Activated CD4-positive, alpha-beta memory T cell treated with anti-CD3 and anti-CD28 coated beads for 36 hours (primary cell): ENCODE data around the gene PLXNA4. TPM values are rescaled to one million over a fixed set of nuclear protein-coding genes. Genes with fewer than 3 reads are reported as not detected.

Experiments
- CTCF ChIA-PET: fragments of 350-600 bp; sonication (Branson Sonifier 250); formaldehyde crosslinking; loops from one replicate; lab custom pipeline; 2021; ENCODE audit warnings: antibody characterized with exemption, inconsistent platforms; lab: Charles Lee
- POLR2A ChIA-PET: fragments of 350-600 bp; sonication (Branson Sonifier 250); formaldehyde crosslinking; loops from one replicate; lab custom pipeline; 2021; ENCODE audit warnings: antibody characterized with exemption; lab: Charles Lee
- DNase-seq: peaks from one replicate; pipeline ENCODE4 v3.0.0-alpha.2; 2020
- H3K27ac Mint-ChIP-seq: one replicate; pipeline ENCODE4 v1.8.0; 2021; ENCODE audit warnings: mixed read lengths
- H3K27me3 Mint-ChIP-seq: one replicate; pipeline ENCODE4 v1.8.0; 2021; ENCODE audit warnings: mixed read lengths
- H3K36me3 Mint-ChIP-seq: one replicate; pipeline ENCODE4 v1.8.0; 2021; ENCODE audit warnings: mixed read lengths
- H3K4me1 Mint-ChIP-seq: one replicate; pipeline ENCODE4 v1.8.0; 2021; ENCODE audit warnings: low read depth, mixed read lengths
- H3K4me3 Mint-ChIP-seq: one replicate; pipeline ENCODE4 v1.8.0; 2021; ENCODE audit warnings: mild to moderate bottlenecking, mixed read lengths
- H3K9me3 Mint-ChIP-seq: one replicate; pipeline ENCODE4 v1.8.0; 2021; ENCODE audit warnings: mixed read lengths
- intact Hi-C: fragments of 100-400 bp; cut with micrococcal nuclease; formaldehyde crosslinking; loops from one replicate; pipeline ENCODE4 v1.15.1; 2023
- total RNA-seq, 2 experiments: library from RNA; stranded (reverse); gene quantifications; one replicate each; pipeline ENCODE4 v1.2.3, GENCODE V29; 2021

The PLXNA4 gene
- total RNA-seq, 2 experiments from 2014 or later: 0.17 to 0.24 TPM

DNA sequence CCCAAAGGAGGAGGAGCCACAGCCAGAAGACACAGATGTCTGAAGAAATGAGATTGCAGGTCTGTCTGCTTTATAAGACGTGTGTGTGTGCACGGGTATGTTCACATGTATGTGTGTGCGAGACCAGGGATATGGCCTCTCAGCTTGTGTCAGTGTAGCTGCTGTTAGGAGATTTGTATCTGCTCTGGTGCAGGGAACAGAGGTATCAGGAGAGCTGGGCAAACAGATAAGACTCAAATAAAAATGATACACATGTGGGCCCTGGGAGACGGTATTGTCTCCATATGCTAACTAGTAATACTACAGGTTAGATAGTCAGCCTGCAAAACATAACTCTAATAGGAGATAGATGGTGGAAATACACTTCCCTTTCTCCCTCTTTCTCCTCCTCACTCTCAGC, 161.0 kb downstream of the PLXNA4 start:
- Mint-ChIP-seq H3K4me3 (no peak overlapping the region), H3K9me3 (no peaks in the 10 kb centered on the region), H3K36me3 (no peaks in the 10 kb centered on the region), H3K27me3 (no peaks in the 10 kb centered on the region), H3K27ac (no peak overlapping the region), H3K4me1 (peaks cover 4% of the 10 kb centered on the region)
- intact Hi-C loops: no loop called here
- CTCF ChIA-PET: no interaction called here
- no peak for DNase-seq
- POLR2A ChIA-PET: interaction anchor here (0.6 kb wide), 1 partner anchor 354 kb away, joined by 3 read pairs; no protein-coding TSS in a partner anchor

DNA sequence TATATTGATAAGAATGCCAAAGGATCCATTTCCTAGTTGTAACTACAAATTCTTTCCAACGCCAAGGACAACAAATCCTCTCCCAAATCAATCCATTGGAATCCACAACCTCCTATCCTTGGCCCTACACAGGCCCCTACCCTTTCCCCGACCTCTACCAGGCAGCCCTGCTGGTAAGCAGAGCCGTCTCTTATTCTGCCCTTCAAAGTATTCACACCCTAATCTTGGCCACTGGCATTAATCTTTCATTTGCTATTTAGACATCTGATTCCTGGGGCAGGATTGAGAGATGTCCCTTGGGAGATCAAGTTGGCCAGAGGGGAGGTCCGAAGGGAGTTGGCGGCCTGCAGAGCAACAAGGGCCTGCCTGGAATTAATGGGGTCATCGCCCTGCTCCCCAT, 161.4 kb downstream of the PLXNA4 start:
- intact Hi-C loops: no loop called here
- peaks cover 4% of the 10 kb centered on the region for H3K4me1 Mint-ChIP-seq
- CTCF ChIA-PET: no interaction called here

DNA sequence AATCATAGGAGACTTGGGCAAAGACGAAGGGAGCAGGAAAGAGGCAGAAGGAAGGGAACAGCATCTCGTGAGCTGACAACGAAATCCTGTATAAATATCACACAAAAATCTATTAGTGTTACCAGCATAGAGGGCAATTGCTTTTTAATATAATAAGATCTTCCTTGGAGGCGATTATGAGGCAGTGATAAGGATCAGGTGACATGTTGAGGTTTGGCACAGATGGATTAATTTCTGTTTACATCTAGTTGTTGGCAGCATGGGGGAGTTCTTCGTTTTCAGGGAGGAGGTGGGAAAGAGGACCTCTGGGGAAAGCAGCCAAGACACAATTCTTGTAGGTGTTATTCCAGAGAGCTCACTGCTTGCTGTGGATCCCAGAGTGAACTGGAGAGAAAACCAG, 163.8 kb downstream of the PLXNA4 start:
- Mint-ChIP-seq H3K4me3 (no peak overlapping the region), H3K27ac (no peak overlapping the region), H3K4me1 (peaks cover 4% of the 10 kb centered on the region), H3K36me3 (no peaks in the 10 kb centered on the region), H3K27me3 (no peaks in the 10 kb centered on the region), H3K9me3 (no peaks in the 10 kb centered on the region)
- CTCF ChIA-PET: interaction anchor here (1.4 kb wide), 1 partner anchor 18 kb away, joined by 5 read pairs; no protein-coding TSS in a partner anchor
- POLR2A ChIA-PET: no interaction called here
- intact Hi-C loops: no loop called here
- DNase-seq: no peak

More for the DNA sequence above, 161.4 kb downstream of the PLXNA4 start:
- Mint-ChIP-seq H3K9me3 (no peaks in the 10 kb centered on the region), H3K27me3 (no peaks in the 10 kb centered on the region), H3K36me3 (no peaks in the 10 kb centered on the region), H3K27ac (no peak overlapping the region), H3K4me3 (no peak overlapping the region)
- POLR2A ChIA-PET: no interaction called here
- DNase-seq: no peak

DNA sequence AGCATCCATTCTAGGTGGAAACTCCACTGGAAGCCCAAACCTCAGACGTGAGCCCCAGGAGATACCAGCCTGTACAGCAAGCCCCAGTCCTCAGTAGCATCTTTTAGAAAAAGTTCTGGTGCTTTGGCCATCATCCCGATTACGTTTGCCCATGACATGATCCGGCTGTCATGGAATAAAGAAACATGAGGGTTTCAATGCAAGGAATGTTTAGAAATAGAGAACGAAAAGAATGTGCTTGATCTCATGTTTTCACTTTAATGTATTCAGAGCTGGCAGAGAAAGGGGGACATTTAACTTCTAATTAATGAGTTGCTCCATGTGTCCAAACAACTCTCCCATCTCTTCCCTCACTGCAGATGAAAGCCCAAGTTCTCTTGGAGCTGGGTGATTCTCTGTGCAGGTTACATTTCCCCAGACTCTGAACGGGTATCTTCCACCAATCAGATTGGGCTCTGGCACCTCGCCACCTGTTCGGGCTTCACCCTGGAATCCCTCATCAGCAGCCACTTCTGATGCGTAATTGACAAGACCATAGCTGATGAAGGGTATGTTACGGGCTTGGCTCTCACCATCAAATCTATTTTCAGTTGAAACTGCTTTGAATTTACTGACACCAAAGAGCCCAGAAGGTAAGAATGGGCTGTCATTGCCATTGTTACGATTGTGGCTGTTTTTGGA, 165.3 kb downstream of the PLXNA4 start:
- ChIA-PET POLR2A (no interaction called here), CTCF (interaction anchor here (1.4 kb wide), 1 partner anchor 16 kb away, joined by 5 read pairs; no protein-coding TSS in a partner anchor)
- intact Hi-C loops: no loop called here
- no peak for DNase-seq
- Mint-ChIP-seq H3K36me3 (no peaks in the 10 kb centered on the region), H3K4me1 (peaks cover 4% of the 10 kb centered on the region), H3K27ac (no peak overlapping the region), H3K27me3 (no peaks in the 10 kb centered on the region), H3K4me3 (no peak overlapping the region), H3K9me3 (no peaks in the 10 kb centered on the region)

DNA sequence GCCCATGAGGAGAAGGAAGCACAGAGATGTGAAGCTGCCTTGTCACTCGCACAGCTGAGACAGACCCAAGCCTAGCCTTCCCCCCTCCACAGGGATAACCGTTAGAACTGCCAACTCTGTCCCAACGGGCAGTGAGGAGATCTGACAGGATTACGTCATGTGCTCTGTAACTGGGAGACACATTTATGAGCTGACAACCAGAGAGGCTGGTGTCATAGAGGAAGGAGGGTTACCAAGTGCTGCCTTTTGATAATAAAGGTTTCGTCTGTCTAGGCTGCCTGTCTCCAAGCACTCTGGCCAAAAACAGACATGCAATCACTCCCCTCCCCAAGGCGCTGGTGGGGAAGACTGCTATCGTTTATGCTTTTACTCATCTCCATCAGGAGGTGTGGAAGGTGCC, 165.9 kb downstream of the PLXNA4 start:
- POLR2A ChIA-PET: no interaction called here
- H3K27ac Mint-ChIP-seq: no peak overlapping the region
- DNase-seq: no peak
- CTCF ChIA-PET: no interaction called here
- no peaks in the 10 kb centered on the region for H3K36me3 Mint-ChIP-seq
- no peaks in the 10 kb centered on the region for H3K9me3 Mint-ChIP-seq
- peaks cover 4% of the 10 kb centered on the region for H3K4me1 Mint-ChIP-seq
- no peak overlapping the region for H3K4me3 Mint-ChIP-seq
- intact Hi-C loops: no loop called here
- no peaks in the 10 kb centered on the region for H3K27me3 Mint-ChIP-seq

DNA sequence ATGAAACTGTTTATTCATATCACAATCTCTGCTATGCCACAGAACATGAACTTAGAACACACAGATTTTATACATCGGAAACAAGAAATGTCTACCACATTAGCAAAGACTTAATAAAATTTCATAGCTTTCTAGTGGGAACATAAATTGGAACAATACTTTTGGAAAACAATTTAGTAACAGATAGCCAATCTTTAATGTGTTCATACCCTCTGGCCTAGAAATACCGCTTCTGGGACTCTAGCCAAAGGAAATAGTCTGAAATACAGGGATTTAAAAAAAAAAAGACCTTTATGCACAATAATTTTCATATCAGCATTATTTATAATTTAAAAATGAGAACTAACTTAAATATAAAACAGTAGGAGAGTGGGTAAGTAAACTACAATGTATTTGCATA, 168.5 kb downstream of the PLXNA4 start:
- Mint-ChIP-seq H3K27ac (no peak overlapping the region), H3K36me3 (no peaks in the 10 kb centered on the region), H3K9me3 (no peaks in the 10 kb centered on the region), H3K4me1 (peaks cover 4% of the 10 kb centered on the region), H3K27me3 (no peaks in the 10 kb centered on the region), H3K4me3 (no peak overlapping the region)
- POLR2A ChIA-PET: no interaction called here
- intact Hi-C loops: no loop called here
- CTCF ChIA-PET: interaction anchor here (1.2 kb wide), 1 partner anchor 172 kb away, joined by 3 read pairs; no protein-coding TSS in a partner anchor
- DNase-seq: no peak

DNA sequence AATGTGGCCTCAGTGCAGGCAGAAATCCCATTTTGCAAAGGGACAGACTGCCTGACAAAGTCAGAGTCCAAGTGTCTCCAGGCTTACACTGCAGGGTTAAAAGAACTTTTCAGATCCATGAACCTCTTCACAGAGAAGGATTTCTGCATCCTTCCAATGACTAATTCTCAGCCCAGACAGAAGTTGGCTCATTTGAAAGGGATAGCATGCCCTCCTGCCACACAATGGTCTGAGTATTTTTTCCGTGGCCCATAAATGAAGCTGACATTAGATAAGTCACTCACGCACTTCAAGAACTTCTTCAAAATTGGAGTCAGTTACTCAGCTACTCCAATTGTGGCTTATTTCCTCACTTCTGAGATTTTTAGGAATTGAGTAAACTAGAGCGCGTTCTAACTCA, 170.2 kb downstream of the PLXNA4 start:
- no peak overlapping the region for H3K27ac Mint-ChIP-seq
- no peaks in the 10 kb centered on the region for H3K27me3 Mint-ChIP-seq
- H3K9me3 Mint-ChIP-seq: no peaks in the 10 kb centered on the region
- no peaks in the 10 kb centered on the region for H3K4me1 Mint-ChIP-seq
- intact Hi-C loops: no loop called here
- ChIA-PET POLR2A (no interaction called here), CTCF (no interaction called here)
- no peaks in the 10 kb centered on the region for H3K36me3 Mint-ChIP-seq
- no peak overlapping the region for H3K4me3 Mint-ChIP-seq
- no peak for DNase-seq

DNA sequence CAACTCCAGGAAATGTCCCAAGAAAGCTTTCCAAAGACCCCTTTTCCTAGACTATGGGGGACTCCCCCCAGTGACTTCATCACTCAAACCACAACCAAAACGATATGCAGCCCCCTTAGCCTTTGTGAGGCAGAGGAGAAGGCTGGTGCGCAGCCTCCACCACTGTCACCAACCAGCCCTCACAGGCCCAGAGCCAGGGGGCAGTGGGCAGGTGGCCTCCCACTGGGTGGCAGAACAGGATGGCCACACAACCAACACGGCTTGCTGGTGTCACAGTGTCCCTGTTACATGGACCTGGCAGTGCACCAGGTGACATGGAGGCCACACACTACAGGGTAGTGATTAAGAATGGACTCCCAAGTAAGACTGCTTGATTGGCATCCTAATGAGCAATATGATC, 172.0 kb downstream of the PLXNA4 start:
- Mint-ChIP-seq H3K27me3 (no peaks in the 10 kb centered on the region), H3K27ac (no peak overlapping the region), H3K4me1 (no peaks in the 10 kb centered on the region), H3K36me3 (no peaks in the 10 kb centered on the region), H3K4me3 (no peak overlapping the region), H3K9me3 (no peaks in the 10 kb centered on the region)
- CTCF ChIA-PET: no interaction called here
- POLR2A ChIA-PET: no interaction called here
- intact Hi-C loops: no loop called here
- DNase-seq: no peak

DNA sequence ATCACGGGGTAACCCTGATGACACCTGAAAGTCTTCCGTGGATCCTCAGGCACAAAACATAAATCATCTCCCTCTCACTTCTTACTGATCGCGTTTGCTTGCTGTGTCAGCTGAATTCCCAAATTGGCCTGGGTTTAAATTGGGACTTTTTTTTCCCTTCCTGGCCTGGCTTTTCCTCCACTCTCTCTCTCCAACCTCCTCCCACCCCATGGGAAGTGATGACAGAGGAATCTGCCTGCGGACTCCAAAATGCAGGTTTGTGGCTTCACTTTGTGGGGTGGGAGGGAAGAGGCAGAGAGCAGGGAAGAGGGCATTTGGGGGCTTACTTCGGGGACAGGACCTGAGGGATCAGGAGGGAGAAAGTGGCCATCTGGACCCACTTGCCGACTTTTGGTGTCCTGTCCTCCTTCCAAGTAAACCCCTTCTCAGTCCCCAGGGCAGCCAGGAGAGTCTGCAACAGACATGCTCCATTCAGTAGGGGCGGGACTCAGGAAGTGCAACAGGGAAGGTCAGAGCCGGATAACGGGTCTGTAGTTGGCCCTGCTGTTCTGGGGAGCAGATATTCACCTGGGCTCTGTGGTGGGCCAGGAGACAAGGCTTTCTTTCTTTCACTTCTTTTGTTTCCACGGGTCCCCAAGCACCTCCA, 172.7 kb downstream of the PLXNA4 start:
- Mint-ChIP-seq H3K27ac (no peak overlapping the region), H3K4me1 (no peaks in the 10 kb centered on the region), H3K9me3 (no peaks in the 10 kb centered on the region), H3K36me3 (no peaks in the 10 kb centered on the region), H3K4me3 (no peak overlapping the region), H3K27me3 (no peaks in the 10 kb centered on the region)
- ChIA-PET POLR2A (no interaction called here), CTCF (no interaction called here)
- intact Hi-C loops: no loop called here
- DNase-seq: no peak

DNA sequence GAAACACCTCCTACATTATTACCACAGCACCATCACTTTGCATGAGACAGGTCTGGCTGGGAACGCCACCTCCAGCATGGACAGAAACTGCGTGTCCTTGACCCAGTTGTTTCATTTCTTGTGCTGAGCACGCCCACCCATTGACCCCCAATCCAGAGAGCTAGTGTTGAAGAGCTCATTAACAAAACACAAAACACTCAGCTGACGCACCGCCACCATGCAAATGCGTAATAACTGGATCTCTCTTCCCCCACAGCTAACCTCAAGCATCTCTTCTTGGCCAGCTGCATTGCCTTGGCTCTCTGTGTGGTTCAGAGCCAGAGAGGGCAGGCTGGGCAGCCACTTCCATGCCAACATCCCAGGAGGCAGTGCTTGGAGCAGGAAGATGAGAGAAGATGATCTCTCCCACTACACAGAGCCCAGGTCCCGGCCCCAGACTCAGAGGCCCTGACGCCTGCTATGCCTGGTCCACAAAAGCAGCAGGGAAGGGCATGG, 173.5 kb downstream of the PLXNA4 start:
- POLR2A ChIA-PET: no interaction called here
- Mint-ChIP-seq H3K4me3 (no peak overlapping the region), H3K36me3 (no peaks in the 10 kb centered on the region), H3K4me1 (no peaks in the 10 kb centered on the region), H3K27ac (no peak overlapping the region), H3K27me3 (no peaks in the 10 kb centered on the region), H3K9me3 (no peaks in the 10 kb centered on the region)
- intact Hi-C loops: no loop called here
- CTCF ChIA-PET: interaction anchor here (1.2 kb wide), 1 partner anchor 178 kb away, joined by 3 read pairs; no protein-coding TSS in a partner anchor
- no peak for DNase-seq

DNA sequence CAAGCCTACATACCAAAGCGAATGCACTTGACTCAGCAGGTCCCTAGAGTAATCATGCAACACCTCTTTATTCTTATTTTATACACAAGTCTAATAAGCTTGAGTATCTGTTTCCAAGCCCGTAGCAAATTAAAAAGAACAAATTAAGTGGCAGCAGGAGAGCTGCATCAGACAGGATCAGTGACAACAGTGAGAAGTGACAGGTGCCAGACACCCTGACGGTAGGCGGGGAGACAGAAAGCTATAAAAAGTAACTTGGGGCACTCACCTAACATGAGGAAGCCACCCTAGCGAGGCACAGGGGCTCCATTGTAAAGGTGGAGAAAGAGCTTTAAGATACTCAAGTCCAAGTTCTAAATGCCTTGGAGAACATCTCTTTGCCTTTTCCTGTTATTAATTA, 174.2 kb downstream of the PLXNA4 start:
- intact Hi-C loops: no loop called here
- ChIA-PET CTCF (interaction anchor here (1.2 kb wide), 1 partner anchor 178 kb away, joined by 3 read pairs; no protein-coding TSS in a partner anchor), POLR2A (no interaction called here)
- no peaks in the 10 kb centered on the region for H3K36me3 Mint-ChIP-seq
- DNase-seq: no peak
- H3K4me3 Mint-ChIP-seq: no peak overlapping the region
- H3K27ac Mint-ChIP-seq: no peak overlapping the region
- H3K4me1 Mint-ChIP-seq: no peaks in the 10 kb centered on the region
- no peaks in the 10 kb centered on the region for H3K27me3 Mint-ChIP-seq
- H3K9me3 Mint-ChIP-seq: no peaks in the 10 kb centered on the region

DNA sequence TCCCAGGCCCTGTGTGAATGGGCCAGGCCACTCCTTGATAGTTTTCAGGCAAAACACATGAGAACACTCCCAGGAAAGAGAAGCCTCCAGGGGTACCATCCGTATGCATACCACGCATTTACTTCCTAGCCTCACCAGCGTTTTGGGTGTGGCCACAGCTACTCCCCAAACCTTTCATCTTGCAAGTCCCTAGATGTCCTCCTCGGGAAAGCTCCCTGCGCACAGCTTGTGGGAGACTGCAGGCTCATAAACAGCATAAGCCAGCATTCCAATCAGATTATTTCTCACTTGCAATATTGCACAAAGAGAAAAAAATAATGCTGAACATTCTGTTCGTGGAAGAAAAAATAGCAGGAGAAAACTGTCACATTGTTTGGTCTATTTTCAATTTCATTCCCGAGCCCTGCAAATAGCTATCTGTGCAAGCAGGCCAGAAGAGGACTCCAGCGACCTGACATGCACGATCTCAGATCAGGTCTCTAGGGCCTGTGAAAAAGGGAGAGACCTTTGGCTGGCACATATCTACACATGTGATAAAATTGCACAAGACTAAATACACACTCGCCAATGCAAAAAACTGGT, 175.6 kb downstream of the PLXNA4 start:
- intact Hi-C loops: no loop called here
- CTCF ChIA-PET: interaction anchor here (0.7 kb wide), 1 partner anchor 180 kb away, joined by 3 read pairs; no protein-coding TSS in a partner anchor
- H3K4me3 Mint-ChIP-seq: no peak overlapping the region
- DNase-seq: no peak
- no peak overlapping the region for H3K27ac Mint-ChIP-seq
- H3K27me3 Mint-ChIP-seq: no peaks in the 10 kb centered on the region
- no peaks in the 10 kb centered on the region for H3K4me1 Mint-ChIP-seq
- H3K9me3 Mint-ChIP-seq: no peaks in the 10 kb centered on the region
- POLR2A ChIA-PET: no interaction called here
- H3K36me3 Mint-ChIP-seq: no peaks in the 10 kb centered on the region
